Measurements from ENCODE around the gene DUSP28.
"Not testable (repeated sequence)": the region's sequence is repeated elsewhere in the genome, so short reads cannot be mapped to it uniquely, and the experiment has no call there.

Gene DUSP28

GRCh38 chr2:240560084-240560479, at the start of gene DUSP28:
TSS of gene DUSP28 (plus strand) at chr2:240560357. CDS start at chr2:240560685, 328 bp downstream.
- DNase-seq: peak; percentile 81

- DNase-seq: no peak
Measured at GRCh38 chr2:240510513-240511210, 49.5 kb upstream of the DUSP28 start.

GRCh38 chr2:240511351-240512108, 48.6 kb upstream of the DUSP28 start:
- DNase-seq: no peak

GRCh38 chr2:240512109-240512485, 48.1 kb upstream of the DUSP28 start:
- DNase-seq: no peak

GRCh38 chr2:240512666-240513535, 47.3 kb upstream of the DUSP28 start:
- DNase-seq: no peak

GRCh38 chr2:240513549-240514287, 46.4 kb upstream of the DUSP28 start:
- peak; percentile 61 for DNase-seq

- no peak for DNase-seq
Measured at GRCh38 chr2:240514631-240515030, 45.5 kb upstream of the DUSP28 start.

- no peak for DNase-seq
Measured at GRCh38 chr2:240517342-240517741, 42.8 kb upstream of the DUSP28 start.

GRCh38 chr2:240518981-240519380, 41.2 kb upstream of the DUSP28 start:
- DNase-seq: no peak

GRCh38 chr2:240519396-240520129, 40.6 kb upstream of the DUSP28 start:
- DNase-seq: peak; percentile 32

- no peak for DNase-seq
Measured at GRCh38 chr2:240520130-240520973, 39.8 kb upstream of the DUSP28 start.

- DNase-seq: no peak
Measured at GRCh38 chr2:240520974-240521350, 39.2 kb upstream of the DUSP28 start.

GRCh38 chr2:240521885-240522284, 38.3 kb upstream of the DUSP28 start:
- DNase-seq: not testable (repeated sequence)

GRCh38 chr2:240522406-240522805, 37.8 kb upstream of the DUSP28 start:
- DNase-seq: no peak

- DNase-seq: no peak
Measured at GRCh38 chr2:240523451-240524281, 36.5 kb upstream of the DUSP28 start.

- no peak for DNase-seq
Measured at GRCh38 chr2:240524963-240525718, 35.0 kb upstream of the DUSP28 start.

GRCh38 chr2:240525802-240526201, 34.4 kb upstream of the DUSP28 start:
- no peak for DNase-seq

GRCh38 chr2:240526521-240526920, 33.6 kb upstream of the DUSP28 start:
- no peak for DNase-seq

- no peak for DNase-seq
Measured at GRCh38 chr2:240527153-240527750, 32.9 kb upstream of the DUSP28 start.
